ENCODE data around the gene PIGU.
"Not testable (repeated sequence)": the region's sequence is repeated elsewhere in the genome, so short reads cannot be mapped to it uniquely, and the experiment has no call there.

PIGU gene

GRCh38 chr20:34706912-34707784, 30.3 kb upstream of the PIGU start:
- DNase-seq (ENCODE audit: low spot score) = no peak

GRCh38 chr20:34706302-34706875, 29.5 kb upstream of the PIGU start:
- no peak for DNase-seq (ENCODE audit: low spot score)

DNA sequence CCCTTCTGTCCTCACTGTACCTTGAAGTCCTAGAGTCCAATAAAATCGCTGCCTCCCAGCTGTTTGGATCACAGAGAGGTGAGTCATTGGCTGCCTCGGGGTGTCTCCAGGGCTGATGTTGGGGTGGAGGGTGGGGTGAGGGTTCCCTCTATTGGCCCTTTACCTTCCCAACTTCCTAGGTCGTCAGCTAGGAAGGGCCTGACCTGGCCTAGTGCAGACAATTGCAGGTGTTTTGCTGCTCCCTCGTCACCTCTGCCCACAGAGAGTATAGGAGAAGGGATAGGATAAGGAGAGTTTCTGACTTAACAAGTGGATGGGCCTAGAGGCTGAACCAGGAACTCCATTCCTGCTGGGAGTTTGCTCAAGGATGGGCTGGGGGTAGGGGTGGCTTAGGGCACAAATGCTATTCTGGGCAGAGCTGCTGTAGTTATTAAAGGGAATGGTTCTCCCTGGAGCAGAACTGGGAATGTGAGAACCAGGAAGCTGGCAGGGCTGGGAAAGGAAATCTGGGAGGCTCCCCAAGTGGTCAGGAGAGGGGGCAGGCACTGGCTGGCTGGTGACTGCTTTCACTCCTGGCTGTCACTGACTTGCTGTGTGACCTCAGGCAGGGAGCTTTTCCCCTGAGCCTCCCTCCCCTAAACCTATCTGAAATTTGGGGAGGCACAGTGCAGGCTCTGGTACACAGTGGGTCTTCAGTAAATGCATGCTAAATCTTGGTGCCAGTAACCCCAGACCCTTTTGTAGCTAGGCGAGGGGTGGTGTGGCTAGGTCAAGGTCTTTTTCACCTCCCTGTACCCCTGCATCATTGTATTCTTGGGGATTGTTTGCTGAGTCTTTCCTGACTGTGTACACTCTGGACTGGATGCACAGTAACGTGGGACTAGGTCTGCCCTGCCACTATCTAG, 28.8 kb upstream of the PIGU start:
- DNase-seq (ENCODE audit: low spot score) = no peak

DNA sequence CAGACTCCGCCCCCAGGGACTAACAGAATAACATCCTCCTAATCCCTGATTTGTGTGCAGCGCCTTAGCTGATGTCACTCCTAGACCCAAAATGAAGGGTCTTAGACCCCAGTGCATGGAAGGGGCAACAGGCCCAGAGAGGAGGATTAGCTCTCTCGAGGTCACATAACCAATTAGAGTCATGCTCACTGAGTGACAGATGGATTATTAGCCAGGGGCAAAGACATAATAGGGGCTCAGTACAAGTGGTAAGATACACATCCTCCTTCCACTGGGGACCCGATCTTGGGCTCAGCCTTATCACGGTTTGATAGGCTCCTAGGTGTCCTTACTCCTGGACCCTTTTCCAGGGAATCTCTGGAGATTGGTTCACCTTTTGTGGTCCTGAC, 28.1 kb upstream of the PIGU start:
- DNase-seq (ENCODE audit: low spot score) = no peak

GRCh38 chr20:34704177-34705007, 27.5 kb upstream of the PIGU start, which contains the start of gene TP53INP2:
TP53INP2 (plus strand) TSS chr20:34704344; CDS start chr20:34708740, 4,396 bp downstream.
- peak; percentile 92 for DNase-seq (ENCODE audit: low spot score)

DNA sequence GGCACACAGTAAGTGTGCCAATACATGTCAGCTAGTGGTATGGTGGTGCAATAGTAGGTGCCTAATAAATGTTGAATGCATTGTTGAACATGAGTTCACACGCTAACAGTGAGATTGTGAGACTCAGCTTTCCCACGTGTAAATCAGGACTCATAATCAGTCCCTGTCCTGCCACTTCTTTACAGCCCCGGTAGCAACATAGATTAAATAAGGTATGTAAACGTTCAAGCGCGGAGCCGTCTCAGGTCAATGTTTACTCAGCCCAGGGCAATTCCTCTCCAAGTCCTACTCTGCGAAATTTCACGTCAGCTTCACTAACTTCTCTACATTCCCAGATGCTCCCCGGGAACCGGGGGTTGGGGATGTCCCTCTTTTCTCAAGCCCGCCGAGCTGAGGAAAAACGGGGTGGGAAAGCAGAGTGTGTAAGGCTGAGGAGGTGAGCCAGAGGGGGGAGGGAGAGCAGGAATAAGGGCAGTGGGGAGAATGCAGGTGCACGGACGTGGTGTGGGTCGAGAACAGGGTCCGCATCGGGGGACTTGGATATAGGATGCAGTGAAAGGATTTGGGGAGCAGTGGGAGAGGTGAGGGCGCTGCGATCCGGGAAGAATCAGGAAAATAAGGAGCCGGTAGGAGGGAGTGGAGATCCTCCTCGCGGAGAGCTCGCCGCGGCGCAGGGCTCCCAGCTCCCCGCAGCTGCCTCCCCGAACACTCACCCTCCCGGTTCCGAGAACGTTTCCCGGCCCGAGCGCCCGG, 26.7 kb upstream of the PIGU start:
- no peak for DNase-seq (ENCODE audit: low spot score)

- DNase-seq (ENCODE audit: low spot score) = no peak
Measured at GRCh38 chr20:34703061-34703423, 26.1 kb upstream of the PIGU start.

GRCh38 chr20:34701405-34702085, 24.7 kb upstream of the PIGU start:
- DNase-seq (ENCODE audit: low spot score) = no peak

DNA sequence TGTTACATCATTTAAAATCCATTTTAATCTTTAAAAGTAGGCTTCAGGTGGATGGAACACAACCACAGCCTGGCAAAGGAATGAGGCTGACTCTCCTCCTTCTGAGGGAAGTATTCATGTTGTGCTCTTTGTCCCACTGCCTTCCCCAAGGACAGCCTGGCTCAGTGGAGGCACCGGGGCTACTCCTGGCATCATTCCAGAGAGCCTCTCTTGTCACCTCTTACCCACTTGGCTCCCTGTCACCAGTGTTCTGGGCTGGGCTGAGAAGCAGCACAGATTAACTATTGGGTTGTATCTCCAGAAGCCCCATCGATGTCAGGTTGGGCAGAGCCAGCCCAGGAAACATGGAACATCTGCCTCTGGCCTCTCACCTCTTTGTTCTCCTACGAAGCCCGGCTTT, 16.5 kb upstream of the PIGU start:
- DNase-seq (ENCODE audit: low spot score) = no peak

GRCh38 chr20:34691838-34692237, 14.9 kb upstream of the PIGU start:
- no peak for DNase-seq (ENCODE audit: low spot score)

DNA sequence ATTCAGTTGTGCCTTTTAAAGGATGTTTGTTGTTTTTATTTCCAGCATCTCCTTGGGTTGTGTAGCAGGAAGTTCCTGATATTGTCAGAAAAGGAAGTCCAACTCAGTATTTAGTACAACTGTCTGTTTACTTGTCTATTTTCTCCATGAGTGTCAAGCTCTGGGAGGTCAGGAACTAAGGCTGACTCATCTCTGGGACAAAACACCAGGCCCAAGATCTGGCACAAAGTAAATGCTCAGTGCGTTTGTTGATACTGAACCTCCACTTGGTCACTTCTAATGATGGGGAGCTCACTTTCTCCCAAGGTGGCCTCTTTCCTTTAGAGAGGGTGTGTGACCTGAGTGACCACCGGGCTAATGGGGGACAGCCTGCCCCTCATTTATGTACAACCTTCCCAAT, 12.6 kb upstream of the PIGU start:
- no peak for DNase-seq (ENCODE audit: low spot score)

- no peak for DNase-seq (ENCODE audit: low spot score)
Measured at GRCh38 chr20:34683667-34684066, 6.8 kb upstream of the PIGU start.

DNA sequence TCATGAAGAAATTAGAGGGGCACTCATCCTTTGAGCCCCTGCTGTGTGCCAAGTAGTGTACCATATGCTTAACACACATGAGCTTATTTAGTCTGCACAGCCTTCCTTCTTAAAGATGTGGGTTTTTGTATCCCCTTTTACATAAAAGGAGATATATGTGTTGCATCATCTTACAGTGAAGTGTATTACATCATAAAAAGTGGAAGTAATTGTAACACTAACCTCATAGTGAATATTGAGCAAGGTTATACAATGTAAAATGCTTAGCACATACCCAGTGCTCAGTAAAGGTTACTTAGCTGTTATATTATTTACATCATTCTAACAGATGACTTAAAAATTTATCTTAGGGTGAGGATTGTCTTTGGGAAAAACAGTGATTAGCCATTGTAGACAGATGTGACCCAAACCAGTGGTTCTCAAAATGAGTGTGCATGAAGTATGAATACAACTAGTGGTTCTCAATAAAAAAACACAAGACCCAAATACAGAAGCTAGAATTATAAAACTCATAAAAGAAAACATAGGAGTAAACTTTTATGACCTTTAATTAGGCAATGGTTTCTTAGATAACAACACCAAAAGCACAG, 3.8 kb upstream of the PIGU start:
- no peak for DNase-seq (ENCODE audit: low spot score)

DNA sequence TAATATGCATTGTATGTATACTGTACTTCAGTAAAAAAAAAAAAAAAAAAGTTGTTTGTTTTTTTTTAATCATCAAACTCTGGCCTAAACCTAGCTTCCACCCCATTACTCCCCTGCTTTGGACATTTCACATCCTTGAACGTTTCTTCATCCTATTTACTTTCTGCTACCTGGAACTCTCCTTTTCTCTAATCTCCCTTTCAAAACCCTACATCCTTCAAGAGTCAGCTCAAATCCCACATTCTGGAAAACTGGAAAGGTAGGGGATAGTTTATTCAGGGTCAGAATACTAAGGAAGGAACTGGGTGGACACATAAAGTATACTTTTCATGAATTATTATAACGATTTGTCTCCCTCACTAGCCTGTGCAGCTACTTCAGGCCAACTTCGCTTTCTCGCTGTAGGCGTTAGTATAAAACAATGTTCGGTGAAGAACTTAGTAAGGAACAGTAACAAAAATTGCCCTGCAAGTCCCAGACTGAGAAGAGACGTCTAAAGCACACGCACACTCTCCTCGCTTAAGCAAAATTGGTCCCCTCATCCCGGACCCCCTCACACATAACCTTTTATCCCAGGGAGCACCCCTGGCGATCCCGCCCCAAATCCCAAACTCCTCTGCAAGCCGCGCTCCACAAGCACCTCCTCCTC, 775 bp downstream of the PIGU start:
- no peak for DNase-seq (ENCODE audit: low spot score)

GRCh38 chr20:34675561-34675960, 1.3 kb downstream of the PIGU start:
- no peak for DNase-seq (ENCODE audit: low spot score)

- no peak for DNase-seq (ENCODE audit: low spot score)
Measured at GRCh38 chr20:34673412-34673811, 3.5 kb downstream of the PIGU start.

DNA sequence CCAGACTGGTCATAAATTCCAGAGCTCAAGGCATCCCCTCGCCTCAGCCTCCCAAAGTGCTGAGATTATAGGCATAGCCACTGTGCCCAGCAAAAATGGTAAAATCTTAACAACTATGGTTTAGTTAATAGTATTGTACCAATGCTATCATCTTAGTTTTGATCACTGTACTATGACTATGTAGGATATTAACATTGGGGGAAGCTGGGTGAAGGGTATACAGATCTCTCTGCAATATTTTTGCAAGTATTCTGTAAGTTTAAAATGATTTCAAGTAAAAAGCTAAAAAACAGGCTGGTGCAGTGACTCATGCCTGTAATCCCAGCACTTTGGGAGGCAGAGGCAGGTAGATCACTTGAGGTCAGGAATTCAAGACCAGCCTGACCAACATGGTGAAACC, 7.8 kb downstream of the PIGU start:
- no peak for DNase-seq (ENCODE audit: low spot score)

GRCh38 chr20:34664751-34665150, 12.1 kb downstream of the PIGU start:
- DNase-seq (ENCODE audit: low spot score) = not testable (repeated sequence)

DNA sequence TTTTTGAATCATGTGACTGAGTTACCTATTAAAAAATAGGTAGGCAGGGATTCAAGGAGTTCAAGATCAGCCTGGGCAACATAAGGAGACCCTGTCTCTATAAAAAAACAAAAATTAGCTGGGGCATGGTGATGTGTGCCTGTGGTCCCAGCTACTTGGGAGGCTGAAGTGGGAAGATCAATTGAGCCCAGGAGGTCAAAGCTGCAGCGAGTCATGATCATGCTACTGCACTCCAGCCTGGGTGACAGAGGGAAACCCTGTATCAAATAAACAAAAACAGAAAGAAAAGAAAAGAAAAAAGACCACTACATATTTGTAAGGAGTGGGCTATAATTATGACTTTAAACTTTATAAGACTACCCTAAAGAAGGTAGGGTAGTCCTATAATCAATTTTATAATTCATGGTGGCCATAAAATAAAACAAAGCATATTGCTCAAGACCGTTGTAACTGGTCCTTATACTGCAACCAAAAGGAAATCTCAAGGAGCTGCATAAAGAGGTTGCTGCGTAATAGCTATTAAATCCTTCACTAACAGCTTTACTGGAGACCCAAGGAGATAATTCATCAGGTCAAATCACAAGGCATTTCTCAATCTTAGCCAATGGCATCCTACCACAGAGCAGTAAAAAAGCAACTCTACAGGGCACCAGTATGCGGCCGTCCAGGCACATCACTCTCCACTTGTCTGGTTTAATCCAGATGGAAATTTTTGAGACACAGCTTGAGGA, 13.5 kb downstream of the PIGU start:
- no peak for DNase-seq (ENCODE audit: low spot score)
